Daoy (cell line): ENCODE data around the gene ARL14EPL. TPM values are rescaled to one million over a fixed set of nuclear protein-coding genes. Genes with fewer than 3 reads are reported as not detected.

Source experiments
- total RNA-seq: library from RNA; depleted of rRNA; stranded (reverse); fragments of >200 nt; shearing (Covaris generic); gene quantifications from 2 replicates; pipeline ENCODE4 v1.2.3, GENCODE V29; 2014; rRNA removed

ARL14EPL gene
- total RNA-seq, 1 experiment from 2014 or later = 1.3 TPM

Other genes with a start within 250 kb of the ARL14EPL start
- gene CDO1, start 215.8 kb upstream of the ARL14EPL start, total RNA-seq = 10.7 and 15.9 TPM in 2 replicates
- 64.1 and 87.3 TPM in 2 replicates for gene ATG12, start 190.9 kb upstream of the ARL14EPL start, total RNA-seq
- 109 and 194 TPM in 2 replicates for gene AP3S1, start 190.5 kb upstream of the ARL14EPL start, total RNA-seq
- gene LVRN, start 70.0 kb upstream of the ARL14EPL start, total RNA-seq = 0.06 TPM in 1 of 2 replicates, not detected in the other
- 43.1 and 49.3 TPM in 2 replicates for gene COMMD10, start 52.6 kb downstream of the ARL14EPL start, total RNA-seq